Measurements from ENCODE around the gene PRAF2.
A peak's percentile ranks its signal among the peaks of the same experiment; 100 is the strongest.

The PRAF2 gene, protein sequence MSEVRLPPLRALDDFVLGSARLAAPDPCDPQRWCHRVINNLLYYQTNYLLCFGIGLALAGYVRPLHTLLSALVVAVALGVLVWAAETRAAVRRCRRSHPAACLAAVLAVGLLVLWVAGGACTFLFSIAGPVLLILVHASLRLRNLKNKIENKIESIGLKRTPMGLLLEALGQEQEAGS

DNA sequence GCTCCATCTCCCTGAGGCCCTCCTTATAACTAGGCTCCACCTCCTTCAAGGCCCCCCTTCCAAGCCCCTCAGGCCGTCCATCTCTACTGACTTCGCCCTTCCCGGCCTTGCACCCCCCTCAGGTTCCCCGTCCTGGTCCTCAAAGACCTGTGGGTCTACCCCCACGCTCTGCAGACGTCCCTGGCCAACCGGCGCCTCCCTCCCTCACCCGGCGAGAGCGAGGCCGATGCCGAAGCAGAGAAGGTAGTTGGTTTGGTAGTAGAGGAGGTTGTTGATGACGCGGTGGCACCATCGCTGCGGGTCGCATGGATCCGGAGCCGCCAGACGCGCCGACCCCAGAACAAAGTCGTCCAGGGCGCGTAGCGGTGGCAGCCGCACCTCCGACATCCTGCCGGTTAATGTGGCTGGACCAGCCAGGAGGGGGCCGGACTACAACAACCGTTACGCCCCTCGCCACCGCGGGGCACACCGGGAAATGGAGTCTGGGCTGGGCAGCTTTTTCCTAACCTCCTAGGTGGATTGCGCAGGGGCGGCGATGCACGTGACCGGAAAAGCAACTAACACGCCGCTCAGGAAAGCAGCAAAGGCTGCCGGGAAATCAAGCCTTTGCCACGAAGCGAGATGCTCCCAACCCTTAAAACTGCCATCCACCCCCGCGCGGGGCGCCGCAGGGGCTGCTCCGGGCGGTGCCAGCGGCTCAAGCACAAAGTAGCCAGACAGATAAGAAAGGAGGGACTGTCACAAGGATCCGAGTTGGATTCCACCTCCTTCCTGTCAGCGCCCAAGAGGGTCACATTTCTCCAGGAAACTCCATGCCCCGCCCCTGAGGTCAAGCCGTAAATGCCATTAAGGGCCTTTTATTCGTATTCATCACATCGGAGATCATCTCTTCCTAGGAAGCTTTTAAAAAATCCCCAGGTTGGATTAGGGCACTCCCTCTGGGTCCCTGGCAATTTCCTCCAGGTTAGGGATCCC, at the start of gene PRAF2:
TSS of gene PRAF2 (minus strand) at position 402 of the 975 bp plus-strand sequence. CDS start at position 387, 15 bp downstream.
- TF ChIP-seq, protein P1, sequence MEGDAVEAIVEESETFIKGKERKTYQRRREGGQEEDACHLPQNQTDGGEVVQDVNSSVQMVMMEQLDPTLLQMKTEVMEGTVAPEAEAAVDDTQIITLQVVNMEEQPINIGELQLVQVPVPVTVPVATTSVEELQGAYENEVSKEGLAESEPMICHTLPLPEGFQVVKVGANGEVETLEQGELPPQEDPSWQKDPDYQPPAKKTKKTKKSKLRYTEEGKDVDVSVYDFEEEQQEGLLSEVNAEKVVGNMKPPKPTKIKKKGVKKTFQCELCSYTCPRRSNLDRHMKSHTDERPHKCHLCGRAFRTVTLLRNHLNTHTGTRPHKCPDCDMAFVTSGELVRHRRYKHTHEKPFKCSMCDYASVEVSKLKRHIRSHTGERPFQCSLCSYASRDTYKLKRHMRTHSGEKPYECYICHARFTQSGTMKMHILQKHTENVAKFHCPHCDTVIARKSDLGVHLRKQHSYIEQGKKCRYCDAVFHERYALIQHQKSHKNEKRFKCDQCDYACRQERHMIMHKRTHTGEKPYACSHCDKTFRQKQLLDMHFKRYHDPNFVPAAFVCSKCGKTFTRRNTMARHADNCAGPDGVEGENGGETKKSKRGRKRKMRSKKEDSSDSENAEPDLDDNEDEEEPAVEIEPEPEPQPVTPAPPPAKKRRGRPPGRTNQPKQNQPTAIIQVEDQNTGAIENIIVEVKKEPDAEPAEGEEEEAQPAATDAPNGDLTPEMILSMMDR (IDR thresholded peaks at IDR 0.05; ENCODE audit: low read depth, low read length): no peak
- peak within 1 kb of the TSS; percentile 75 for H3K4me3 ChIP-seq (ENCODE audit: low read depth, low read length)

DNA sequence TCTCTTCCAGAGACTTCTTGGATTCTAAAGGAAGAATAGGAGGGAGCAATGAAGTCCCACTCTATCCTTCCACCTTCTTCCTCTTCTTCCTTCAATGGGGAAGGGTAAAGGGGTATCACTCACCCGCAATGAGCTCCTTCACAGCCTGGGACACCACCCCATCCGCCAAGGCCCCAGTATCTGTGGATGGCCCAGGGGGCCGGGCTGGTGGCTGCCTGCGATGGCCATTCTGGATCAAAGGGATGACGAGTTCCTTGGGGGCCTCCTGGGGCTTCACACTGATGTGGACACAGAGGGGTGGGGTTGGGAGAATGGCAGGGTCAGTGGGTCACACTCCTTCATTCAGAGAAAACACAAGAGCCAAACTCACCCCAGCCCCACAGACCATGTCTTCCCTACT, 48.7 kb upstream of the PRAF2 start:
- H3K4me3 ChIP-seq (ENCODE audit: low read depth, low read length): peak overlapping the region; percentile 81
- TF ChIP-seq, protein P1 (IDR thresholded peaks at IDR 0.05; ENCODE audit: low read depth, low read length): no peak

DNA sequence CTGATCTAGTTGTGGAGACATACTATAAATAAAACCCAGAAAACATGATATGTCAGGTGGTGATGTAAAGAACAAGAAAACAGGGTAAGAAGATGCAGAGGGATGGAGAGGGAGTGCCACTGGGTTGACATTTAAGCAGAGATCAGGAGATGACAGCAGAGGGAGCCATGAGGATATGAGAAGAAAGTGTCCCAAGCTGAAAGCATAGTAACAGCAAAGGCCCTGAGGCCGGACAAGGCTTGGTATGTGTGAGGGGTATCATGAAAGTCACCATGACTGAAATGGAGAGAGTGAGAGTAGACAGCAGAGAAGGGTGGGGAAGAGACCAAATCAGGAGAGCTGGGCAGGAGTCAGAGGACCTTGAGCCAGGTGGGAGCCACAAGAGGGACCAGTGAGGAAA, 46.3 kb upstream of the PRAF2 start:
- TF ChIP-seq, protein P1 (IDR thresholded peaks at IDR 0.05; ENCODE audit: low read depth, low read length): no peak
- no peak overlapping the region for H3K4me3 ChIP-seq (ENCODE audit: low read depth, low read length)

DNA sequence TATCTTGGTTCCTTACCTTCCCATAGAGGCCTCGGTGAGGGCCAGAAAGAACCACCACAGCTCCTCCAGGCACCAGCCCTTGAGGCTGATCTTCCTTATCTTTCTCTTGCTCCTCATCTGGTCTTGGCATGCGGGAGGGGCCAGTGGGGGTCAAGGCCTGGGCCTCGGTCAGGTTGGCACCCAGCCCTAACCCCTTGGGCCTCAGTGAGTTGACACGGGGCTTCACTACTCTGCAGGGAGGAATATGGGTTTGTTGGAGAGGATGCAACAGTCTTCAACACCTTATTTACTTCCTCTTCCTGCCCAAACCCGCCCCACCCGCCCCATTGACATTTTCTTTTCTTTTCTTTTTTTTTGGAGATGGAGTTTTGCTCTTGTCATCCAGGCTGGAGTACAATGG, 43.8 kb upstream of the PRAF2 start:
- TF ChIP-seq, protein P1 (IDR thresholded peaks at IDR 0.05; ENCODE audit: low read depth, low read length): no peak
- no peak overlapping the region for H3K4me3 ChIP-seq (ENCODE audit: low read depth, low read length)

DNA sequence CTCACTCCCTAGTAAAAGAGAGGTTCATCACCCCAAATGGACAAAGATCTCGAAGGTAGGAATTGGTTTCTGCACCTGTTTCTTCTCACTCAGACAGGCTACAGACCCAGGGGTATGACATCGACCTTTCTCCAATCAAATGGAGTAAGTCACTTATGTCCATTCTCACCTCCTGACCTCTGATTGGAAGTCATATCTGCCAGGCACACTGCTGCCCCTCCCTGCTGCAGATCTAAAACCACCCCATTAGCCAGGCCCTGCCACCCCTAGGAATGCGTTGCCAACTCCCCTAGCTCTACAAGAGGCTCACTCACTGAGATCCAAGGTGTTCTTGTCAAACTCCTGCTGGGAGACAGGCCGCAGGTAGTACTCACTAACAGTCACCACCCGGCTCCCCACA, 42.9 kb upstream of the PRAF2 start:
- H3K4me3 ChIP-seq (ENCODE audit: low read depth, low read length): no peak overlapping the region
- TF ChIP-seq, protein P1 (IDR thresholded peaks at IDR 0.05; ENCODE audit: low read depth, low read length): no peak

DNA sequence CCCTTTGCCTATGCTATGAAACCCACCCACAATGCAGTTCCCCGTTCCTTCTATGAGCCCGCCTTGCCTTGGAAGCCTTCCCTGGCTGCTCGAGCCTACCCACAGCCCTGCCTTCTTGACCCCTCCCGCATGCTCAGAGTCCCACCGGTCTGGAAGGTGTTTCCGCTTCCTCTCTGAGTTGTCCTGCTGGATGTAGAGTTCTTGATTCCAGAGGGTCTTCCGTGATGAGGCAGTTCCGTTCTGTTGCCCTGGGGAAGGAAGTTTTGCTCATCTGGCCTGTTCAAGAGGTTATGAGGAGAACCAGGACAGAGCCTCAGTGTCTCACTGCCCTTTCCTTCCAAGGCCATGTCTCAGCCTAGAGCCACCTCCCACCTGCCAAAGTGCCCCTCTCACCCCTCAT, 42.3 kb upstream of the PRAF2 start:
- TF ChIP-seq, protein P1 (IDR thresholded peaks at IDR 0.05; ENCODE audit: low read depth, low read length): no peak
- no peak overlapping the region for H3K4me3 ChIP-seq (ENCODE audit: low read depth, low read length)

DNA sequence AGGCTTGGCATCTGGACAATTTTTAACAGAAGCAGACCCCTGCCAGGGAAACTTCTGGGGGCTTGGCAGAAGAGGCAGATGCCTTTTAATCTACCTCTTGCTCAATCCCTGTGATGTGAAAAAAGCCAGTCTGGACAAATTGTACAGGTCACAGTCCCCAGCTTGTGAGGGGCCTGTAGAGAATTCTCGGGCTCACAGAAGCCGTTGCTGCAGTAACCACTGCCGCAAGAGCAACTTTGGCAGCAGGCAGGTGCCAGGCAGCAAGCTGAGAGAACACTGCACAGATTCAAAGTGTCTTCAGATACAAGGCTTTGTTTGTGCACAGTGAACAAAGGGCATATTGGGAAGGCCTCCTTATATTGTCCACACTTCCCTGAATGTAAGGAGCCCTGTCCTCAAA, 38.0 kb upstream of the PRAF2 start:
- H3K4me3 ChIP-seq (ENCODE audit: low read depth, low read length): no peak overlapping the region
- TF ChIP-seq, protein P1 (IDR thresholded peaks at IDR 0.05; ENCODE audit: low read depth, low read length): no peak

Measured in WI38 (cell line).